Trophoblast cell (in vitro differentiated cells and primary cell): ENCODE data around the gene ADCYAP1R1.

Source experiments
- DNase-seq, 2 donors: peaks; one replicate each; pipeline ENCODE4 v3.0.0-alpha.2; 2016
- H2AFZ ChIP-seq: 2 replicates; pipeline ENCODE4 v1.6.1; 2013; ENCODE audit warnings: low read length, moderate library complexity, mild to moderate bottlenecking; ENCODE audit not compliant: insufficient read depth, poor library complexity
- H2AK5ac ChIP-seq: 2 replicates; pipeline ENCODE4 v1.6.1; 2013; ENCODE audit warnings: mild to moderate bottlenecking, low read length
- H2BK120ac ChIP-seq: 2 replicates; pipeline ENCODE4 v1.6.1; 2013; ENCODE audit warnings: low read length, mild to moderate bottlenecking, moderate library complexity; ENCODE audit not compliant: insufficient read depth, poor library complexity
- H2BK12ac ChIP-seq: 2 replicates; pipeline ENCODE4 v1.6.1; 2013; ENCODE audit warnings: mild to moderate bottlenecking, low read length, moderate library complexity
- H2BK5ac ChIP-seq: 2 replicates; pipeline ENCODE4 v1.6.1; 2013; ENCODE audit warnings: low read length, low read depth, moderate library complexity, mild to moderate bottlenecking; ENCODE audit not compliant: poor library complexity
- H3K14ac ChIP-seq: 2 replicates; pipeline ENCODE4 v1.6.1; 2013; ENCODE audit warnings: mild to moderate bottlenecking, low read length
- H3K18ac ChIP-seq: 2 replicates; pipeline ENCODE4 v1.6.1; 2013; ENCODE audit warnings: mild to moderate bottlenecking, low read length
- H3K23ac ChIP-seq: 2 replicates; pipeline ENCODE4 v1.6.1; 2013; ENCODE audit warnings: low read length
- H3K27ac ChIP-seq: 2 replicates; pipeline ENCODE4 v1.5.1; 2013; ENCODE audit warnings: low read depth, mild to moderate bottlenecking, inconsistent platforms, low read length, moderate library complexity
- H3K27me3 ChIP-seq: 2 replicates; pipeline ENCODE4 v1.6.1; 2013; ENCODE audit warnings: inconsistent platforms, mild to moderate bottlenecking, low read length, moderate library complexity; ENCODE audit not compliant: insufficient read depth
- H3K36me3 ChIP-seq, 2 experiments: 1 replicate in 1 of 2; 2 replicates in 1 of 2; pipeline ENCODE4 v1.6.1; 2013; ENCODE audit warnings: low read length in 2 of 2, mild to moderate bottlenecking in 2 of 2, moderate library complexity in 1 of 2; ENCODE audit not compliant: insufficient read depth in 2 of 2, control insufficient read depth in 1 of 2
- H3K4ac ChIP-seq: 2 replicates; pipeline ENCODE4 v1.6.1; 2013; ENCODE audit warnings: low read depth, mild to moderate bottlenecking, low read length, moderate library complexity
- H3K4me1 ChIP-seq, 2 experiments: 1 replicate in 1 of 2; 2 replicates in 1 of 2; pipeline ENCODE4 v1.6.1; 2013; ENCODE audit warnings: low read length in 2 of 2, mild to moderate bottlenecking in 2 of 2, moderate library complexity in 1 of 2; ENCODE audit not compliant: insufficient read depth in 2 of 2, control insufficient read depth in 1 of 2
- H3K4me2 ChIP-seq: 2 replicates; pipeline ENCODE4 v1.6.1; 2013; ENCODE audit warnings: inconsistent platforms, mild to moderate bottlenecking, low read length, moderate library complexity
- H3K4me3 ChIP-seq: 2 replicates; pipeline ENCODE4 v1.5.1; 2013; ENCODE audit warnings: mild to moderate bottlenecking, low read depth, low read length, inconsistent platforms
- H3K79me1 ChIP-seq: one replicate; pipeline ENCODE4 v1.6.1; 2013; ENCODE audit warnings: low read length
- H3K79me2 ChIP-seq: 2 replicates; pipeline ENCODE4 v1.6.1; 2013; ENCODE audit warnings: low read length, mild to moderate bottlenecking; ENCODE audit not compliant: control insufficient read depth, insufficient read depth, poor library complexity
- H3K9ac ChIP-seq: 2 replicates; pipeline ENCODE4 v1.6.1; 2013; ENCODE audit warnings: mild to moderate bottlenecking, low read length
- H3K9me3 ChIP-seq: 2 replicates; pipeline ENCODE4 v1.6.1; 2013; ENCODE audit warnings: low read depth, mild to moderate bottlenecking, control low read depth, inconsistent platforms, low read length; ENCODE audit not compliant: insufficient read depth
- H4K12ac ChIP-seq: 2 replicates; pipeline ENCODE4 v1.6.1; 2013; ENCODE audit warnings: low read depth, mild to moderate bottlenecking, low read length, moderate library complexity
- H4K8ac ChIP-seq: 2 replicates; pipeline ENCODE4 v1.6.1; 2013; ENCODE audit warnings: low read depth, mild to moderate bottlenecking, low read length, moderate library complexity
- H4K91ac ChIP-seq: one replicate; pipeline ENCODE4 v1.6.1; 2013; ENCODE audit warnings: low read depth, mild to moderate bottlenecking, low read length, moderate library complexity
- WGBS: extraction: QIAGEN DNeasy Blood & Tissue Kit; methylation state at CpG from one replicate; pipeline ENCODE4 v1.1.7; 2013; ENCODE audit warnings: missing lambda C conversion rate; ENCODE audit not compliant: insufficient read length, insufficient coverage; ENCODE audit errors: extremely low coverage; 5-methylcytosine and 5-hydroxymethylcytosine counted together

Gene ADCYAP1R1

GRCh38 chr7:31078363-31078990, 26.4 kb downstream of the ADCYAP1R1 start:
- H3K36me3 ChIP-seq: no peaks in the 10 kb centered on the region
- H2BK12ac ChIP-seq: no peak overlapping the region
- H3K27me3 ChIP-seq: no peaks in the 10 kb centered on the region
- H3K79me2 ChIP-seq: no peaks in the 10 kb centered on the region
- peaks cover 7% of the 10 kb centered on the region for H3K9me3 ChIP-seq
- no peak overlapping the region for H3K23ac ChIP-seq
- no peak overlapping the region for H3K4ac ChIP-seq
- H3K4me2 ChIP-seq: no peak overlapping the region
- H3K18ac ChIP-seq: no peak overlapping the region
- WGBS: no CpG with 5 or more reads among the region's 24 CpGs
- no peak overlapping the region for H4K91ac ChIP-seq
- no peak overlapping the region for H4K12ac ChIP-seq
- DNase-seq: no peak
- H2AK5ac ChIP-seq: no peak overlapping the region
- no peak overlapping the region for H2AFZ ChIP-seq
- H3K4me3 ChIP-seq: no peak overlapping the region
- no peak overlapping the region for H4K8ac ChIP-seq
- no peak overlapping the region for H2BK120ac ChIP-seq
- H3K14ac ChIP-seq: no peak overlapping the region
- H2BK5ac ChIP-seq: no peak overlapping the region
- no peaks in the 10 kb centered on the region for H3K4me1 ChIP-seq
- no peak overlapping the region for H3K9ac ChIP-seq
- no peaks in the 10 kb centered on the region for H3K79me1 ChIP-seq
- H3K27ac ChIP-seq: no peak overlapping the region

DNA sequence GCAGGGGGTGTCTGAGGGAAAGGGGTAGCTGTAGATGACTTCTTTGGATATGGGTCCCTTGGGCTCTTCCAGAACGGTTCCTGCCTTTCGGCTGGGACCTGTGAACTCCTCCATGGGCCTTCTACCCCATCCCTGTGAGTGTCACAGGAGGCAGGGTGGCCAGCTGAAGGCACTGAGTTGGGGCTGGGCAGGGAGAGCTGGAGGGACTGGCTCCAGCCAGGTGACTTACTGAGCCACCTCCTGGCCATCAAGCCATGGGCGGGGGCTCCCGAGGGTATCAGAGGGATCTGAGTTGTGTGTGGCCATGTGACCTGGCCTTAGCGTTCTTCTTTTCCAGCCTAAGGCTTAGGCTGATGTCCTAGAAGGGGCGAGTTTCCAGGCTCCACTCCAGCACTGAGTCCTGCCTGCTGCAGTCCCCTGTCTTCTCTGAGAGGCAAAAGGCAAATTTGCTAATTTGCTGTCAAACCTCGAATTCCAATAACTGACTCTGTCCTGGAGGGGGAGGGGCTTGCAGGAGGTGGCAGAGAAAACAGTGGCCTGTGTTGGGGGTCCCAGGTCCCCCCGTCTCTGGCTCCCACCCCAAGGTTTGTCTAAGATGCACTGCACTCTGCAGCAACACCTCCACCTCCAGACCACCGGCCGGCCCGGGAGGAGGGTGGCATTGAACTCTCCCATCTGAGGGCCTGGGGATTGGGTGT, 27.2 kb downstream of the ADCYAP1R1 start:
- DNase-seq: no peak
- Histone ChIP-seq H2BK120ac (no peak overlapping the region), H3K4me2 (no peak overlapping the region), H4K91ac (no peak overlapping the region), H3K14ac (no peak overlapping the region), H3K36me3 (no peaks in the 10 kb centered on the region), H3K27ac (no peak overlapping the region), H3K27me3 (no peaks in the 10 kb centered on the region), H2BK5ac (no peak overlapping the region), H3K18ac (no peak overlapping the region), H4K8ac (no peak overlapping the region), H2AK5ac (no peak overlapping the region), H3K4ac (no peak overlapping the region), H2BK12ac (no peak overlapping the region), H3K9ac (no peak overlapping the region), H4K12ac (no peak overlapping the region), H3K79me2 (no peaks in the 10 kb centered on the region), H3K9me3 (peaks cover 7% of the 10 kb centered on the region), H3K4me1 (no peaks in the 10 kb centered on the region), H3K23ac (no peak overlapping the region), H3K4me3 (no peak overlapping the region), H2AFZ (no peak overlapping the region), H3K79me1 (no peaks in the 10 kb centered on the region)
- no CpG with 5 or more reads among the region's 11 CpGs for WGBS

- H4K8ac ChIP-seq: no peak overlapping the region
- H3K14ac ChIP-seq: no peak overlapping the region
- DNase-seq: no peak
- no peak overlapping the region for H2AFZ ChIP-seq
- no peaks in the 10 kb centered on the region for H3K79me2 ChIP-seq
- no peaks in the 10 kb centered on the region for H3K79me1 ChIP-seq
- no peak overlapping the region for H4K12ac ChIP-seq
- H3K27ac ChIP-seq: no peak overlapping the region
- no peak overlapping the region for H3K23ac ChIP-seq
- no peak overlapping the region for H3K4me3 ChIP-seq
- no peak overlapping the region for H3K18ac ChIP-seq
- H2BK12ac ChIP-seq: no peak overlapping the region
- no peak overlapping the region for H2BK5ac ChIP-seq
- H2AK5ac ChIP-seq: no peak overlapping the region
- no peak overlapping the region for H3K4ac ChIP-seq
- H3K9me3 ChIP-seq: peaks cover 7% of the 10 kb centered on the region
- no CpG with 5 or more reads among the region's 6 CpGs for WGBS
- H3K4me1 ChIP-seq: no peaks in the 10 kb centered on the region
- no peak overlapping the region for H4K91ac ChIP-seq
- no peaks in the 10 kb centered on the region for H3K27me3 ChIP-seq
- no peak overlapping the region for H2BK120ac ChIP-seq
- no peak overlapping the region for H3K9ac ChIP-seq
- H3K36me3 ChIP-seq: no peaks in the 10 kb centered on the region
- no peak overlapping the region for H3K4me2 ChIP-seq
These were observed 27.9 kb downstream of the ADCYAP1R1 start for GRCh38 chr7:31079824-31080511.

GRCh38 chr7:31080763-31081162, 28.7 kb downstream of the ADCYAP1R1 start:
- WGBS: 100% methylated on average over 1 of the region's 6 CpGs
- H2BK120ac ChIP-seq: no peak overlapping the region

More at GRCh38 chr7:31080763-31081162, 28.7 kb downstream of the ADCYAP1R1 start:
- Histone ChIP-seq H4K91ac (no peak overlapping the region), H3K23ac (no peak overlapping the region), H3K79me2 (no peaks in the 10 kb centered on the region), H3K18ac (no peak overlapping the region), H3K9ac (no peak overlapping the region), H2BK12ac (no peak overlapping the region), H3K4me3 (no peak overlapping the region), H3K4me1 (no peaks in the 10 kb centered on the region), H3K4ac (no peak overlapping the region), H3K4me2 (no peak overlapping the region), H4K12ac (no peak overlapping the region), H3K9me3 (peaks cover 7% of the 10 kb centered on the region), H2AFZ (no peak overlapping the region), H4K8ac (no peak overlapping the region), H3K36me3 (no peaks in the 10 kb centered on the region), H3K14ac (no peak overlapping the region), H3K27me3 (no peaks in the 10 kb centered on the region), H2BK5ac (no peak overlapping the region), H3K27ac (no peak overlapping the region), H2AK5ac (no peak overlapping the region), H3K79me1 (no peaks in the 10 kb centered on the region)
- no peak for DNase-seq
